Adrenal gland (tissue), 5 donors: ENCODE data around the gene NEU3.

ENCODE experiments used
- CTCF ChIP-seq, 6 experiments: fragments of 450-650 bp in 4 of 6; fragments of 200-600 bp in 2 of 6; sonication (generic) in 1 of 6; IDR thresholded peaks; 1 replicate in 5 of 6; 2 replicates in 1 of 6; pipeline versions ENCODE4 v1.5.1 to v1.8.0; 2016 to 2021; ENCODE audit warnings: antibody characterized with exemption in 6 of 6, mild to moderate bottlenecking in 2 of 6, moderate library complexity in 1 of 6
- POLR2A ChIP-seq, 2 donors: fragments of 450-650 bp; IDR thresholded peaks; one replicate each; pipeline ENCODE4 v1.6.1; 2017; ENCODE audit warnings: antibody characterized with exemption in 2 of 2, mild to moderate bottlenecking in 2 of 2, moderate library complexity in 1 of 2
- donor health status: DM: no; HTN: no; CAD: no.

DNA sequence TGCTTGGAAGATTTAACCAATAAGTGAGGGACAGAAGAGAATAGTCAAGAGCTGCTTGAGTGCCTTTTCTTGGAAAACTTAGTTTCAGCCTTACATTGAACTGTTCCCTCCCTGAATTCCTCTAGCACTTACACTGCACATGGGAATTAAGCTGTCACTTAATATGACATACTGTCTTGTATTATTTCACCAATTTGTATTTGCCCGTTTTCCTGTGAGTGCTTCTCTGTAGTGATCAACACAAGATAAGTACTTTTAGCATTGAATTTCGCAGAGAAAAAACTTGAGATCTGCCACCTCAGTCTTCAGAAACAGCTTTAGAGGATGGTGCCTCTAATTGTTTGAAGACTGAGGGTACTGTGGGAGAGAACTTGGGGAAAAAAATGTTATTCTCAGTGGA lies 36.0 kb upstream of the NEU3 start:
- TF ChIP-seq CTCF (IDR thresholded peaks at IDR 0.05): no peak
- no peak for TF ChIP-seq POLR2A (IDR thresholded peaks at IDR 0.05)
